Dendritic cell treated with granulocyte-macrophage colony-stimulating factor and Interleukin-4, amounts not matched to agents 40 ng/mL and 50 ng/mL, for 4 days (primary cell): ENCODE measurements around the gene GUCD1.
A peak's percentile ranks its signal among the peaks of the same experiment; 100 is the strongest.
"Not testable (repeated sequence)": the region's sequence is repeated elsewhere in the genome, so short reads cannot be mapped to it uniquely, and the experiment has no call there.

Source experiments
- H3K27ac Mint-ChIP-seq: one replicate; pipeline ENCODE4 v1.8.0; 2022; ENCODE audit warnings: mild to moderate bottlenecking, mixed read lengths
- H3K27me3 Mint-ChIP-seq: one replicate; pipeline ENCODE4 v1.8.0; 2022; ENCODE audit warnings: mild to moderate bottlenecking, mixed read lengths
- H3K36me3 Mint-ChIP-seq: one replicate; pipeline ENCODE4 v1.8.0; 2022; ENCODE audit warnings: low read depth, mixed read lengths
- H3K4me1 Mint-ChIP-seq: one replicate; pipeline ENCODE4 v1.8.0; 2022; ENCODE audit warnings: low read depth, mixed read lengths
- H3K4me3 Mint-ChIP-seq: one replicate; pipeline ENCODE4 v1.8.0; 2022; ENCODE audit warnings: mild to moderate bottlenecking, moderate library complexity, mixed read lengths
- H3K9me3 Mint-ChIP-seq: one replicate; pipeline ENCODE4 v1.8.0; 2022; ENCODE audit warnings: mixed read lengths
- intact Hi-C: fragments of 100-400 bp; cut with micrococcal nuclease; formaldehyde crosslinking; loops from one replicate; pipeline ENCODE4 v1.15.0; 2022

Gene GUCD1

GRCh38 chr22:24564376-24565058, 9.6 kb upstream of the GUCD1 start:
- peaks cover 18% of the 10 kb centered on the region for H3K4me1 Mint-ChIP-seq
- H3K36me3 Mint-ChIP-seq = peaks cover 75% of the 10 kb centered on the region
- no peaks in the 10 kb centered on the region for H3K9me3 Mint-ChIP-seq
- no peak overlapping the region for H3K4me3 Mint-ChIP-seq
- no peak overlapping the region for H3K27ac Mint-ChIP-seq
- intact Hi-C loops = no loop called here
- no peaks in the 10 kb centered on the region for H3K27me3 Mint-ChIP-seq

DNA sequence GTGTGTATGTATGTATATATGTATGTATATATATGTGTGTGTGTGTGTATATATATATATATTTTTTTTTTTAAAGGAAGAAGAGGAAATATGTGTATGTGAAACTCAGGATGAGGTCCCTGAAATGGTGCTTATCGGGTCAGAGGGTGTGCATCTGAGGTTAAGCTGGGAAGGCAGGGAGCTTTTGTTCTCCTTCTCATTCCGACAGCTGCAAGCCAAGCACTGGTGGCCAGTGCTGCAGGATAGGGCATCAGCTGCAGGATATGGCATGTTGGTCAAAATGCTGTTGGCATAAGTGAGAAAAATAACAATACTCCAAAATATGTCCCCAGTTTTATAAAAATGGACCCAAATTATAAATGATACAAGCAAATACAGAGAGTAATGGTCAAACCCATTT, 8.3 kb upstream of the GUCD1 start:
- H3K9me3 Mint-ChIP-seq = no peaks in the 10 kb centered on the region
- intact Hi-C loops = no loop called here
- H3K4me3 Mint-ChIP-seq = no peak overlapping the region
- H3K4me1 Mint-ChIP-seq = peaks cover 26% of the 10 kb centered on the region
- H3K27ac Mint-ChIP-seq = no peak overlapping the region
- peaks cover 78% of the 10 kb centered on the region for H3K36me3 Mint-ChIP-seq
- H3K27me3 Mint-ChIP-seq = no peaks in the 10 kb centered on the region

DNA sequence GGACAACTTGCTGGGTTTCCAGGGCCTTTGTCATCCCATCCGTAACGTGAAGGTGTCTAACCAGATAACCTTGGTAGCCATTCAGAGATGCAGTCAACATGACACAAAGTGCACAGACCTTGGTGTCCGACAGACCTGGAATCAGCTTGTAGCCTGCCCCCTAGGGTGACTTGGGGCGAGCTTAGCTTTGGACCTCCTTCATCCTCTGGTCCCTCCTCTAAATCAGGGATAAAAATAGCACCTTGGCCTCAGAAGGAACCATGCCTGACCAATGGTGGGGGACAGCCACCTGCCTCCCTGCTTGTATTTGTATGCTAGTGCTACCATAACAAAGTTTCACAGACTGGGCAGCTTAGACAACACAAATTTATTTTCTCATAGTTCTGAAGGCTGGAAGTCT, 4.5 kb upstream of the GUCD1 start:
- Mint-ChIP-seq H3K36me3 (peaks cover 71% of the 10 kb centered on the region), H3K27me3 (no peaks in the 10 kb centered on the region), H3K4me3 (no peak overlapping the region), H3K4me1 (peaks cover 38% of the 10 kb centered on the region), H3K9me3 (no peaks in the 10 kb centered on the region), H3K27ac (no peak overlapping the region)
- intact Hi-C loops = no loop called here

- Mint-ChIP-seq H3K4me3 (peak within 1 kb of the TSS; percentile 94), H3K4me1 (peaks cover 63% of the 10 kb centered on the region), H3K9me3 (no peaks in the 10 kb centered on the region), H3K27me3 (no peaks in the 10 kb centered on the region), H3K27ac (peak within 1 kb of the TSS; percentile 93), H3K36me3 (peaks cover 66% of the 10 kb centered on the region)
- intact Hi-C loops = no loop called here
These were observed 464 bp upstream of the GUCD1 start, which contains the start of gene SNRPD3 for GRCh38 chr22:24555165-24556039. TSS of gene SNRPD3 (plus strand) at chr22:24555999. CDS start at chr22:24557675, 1,676 bp downstream.

- Mint-ChIP-seq H3K36me3 (peaks cover 69% of the 10 kb centered on the region), H3K4me3 (peak overlapping the region; percentile 94), H3K4me1 (peaks cover 71% of the 10 kb centered on the region), H3K27ac (peak overlapping the region; percentile 93), H3K27me3 (no peaks in the 10 kb centered on the region), H3K9me3 (no peaks in the 10 kb centered on the region)
- intact Hi-C loops = no loop called here
These were observed 1.2 kb downstream of the GUCD1 start for GRCh38 chr22:24553597-24554312.

DNA sequence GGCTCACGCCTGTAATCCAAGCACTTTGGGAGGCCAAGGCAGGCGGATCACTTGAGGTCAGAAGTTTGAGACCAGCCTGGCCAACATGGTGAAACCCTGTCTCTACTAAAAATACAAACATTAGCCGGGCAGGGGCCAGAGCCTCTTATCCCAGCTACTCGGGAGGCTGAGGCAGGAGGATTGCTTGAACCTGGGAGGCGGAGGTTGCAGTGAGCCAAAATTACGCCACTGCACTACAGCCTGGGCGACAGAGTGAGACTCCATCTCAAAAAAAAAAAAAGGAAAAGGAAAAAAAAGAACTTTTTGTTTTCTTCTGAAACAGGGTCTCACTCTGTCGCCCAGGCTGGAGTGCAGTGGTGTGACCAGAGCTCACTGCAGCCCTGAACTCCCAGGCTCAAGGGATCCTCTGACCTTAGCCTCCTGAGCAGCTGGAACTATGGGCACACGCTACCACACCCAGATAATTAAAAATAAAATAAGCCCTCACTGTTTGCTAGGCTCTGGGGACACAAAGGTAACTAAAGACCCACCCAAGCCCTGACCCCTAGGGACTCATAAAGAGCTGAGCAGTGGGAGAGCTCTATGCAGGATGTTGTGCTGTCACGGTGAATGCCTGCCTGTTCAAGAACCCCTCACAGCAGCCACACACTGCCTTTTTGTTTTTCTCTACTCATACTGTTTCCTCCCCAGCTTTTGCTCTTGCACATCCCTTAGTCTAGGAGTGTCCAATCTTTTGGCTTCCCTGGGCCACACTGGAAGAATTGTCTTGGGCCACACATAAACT, 2.2 kb downstream of the GUCD1 start:
- H3K27me3 Mint-ChIP-seq, H3K9me3 Mint-ChIP-seq, H3K4me3 Mint-ChIP-seq, intact Hi-C loops: not testable (repeated sequence)
- peaks cover 69% of the 10 kb centered on the region for H3K36me3 Mint-ChIP-seq
- H3K27ac Mint-ChIP-seq = peak overlapping the region; percentile 93
- peaks cover 62% of the 10 kb centered on the region for H3K4me1 Mint-ChIP-seq

DNA sequence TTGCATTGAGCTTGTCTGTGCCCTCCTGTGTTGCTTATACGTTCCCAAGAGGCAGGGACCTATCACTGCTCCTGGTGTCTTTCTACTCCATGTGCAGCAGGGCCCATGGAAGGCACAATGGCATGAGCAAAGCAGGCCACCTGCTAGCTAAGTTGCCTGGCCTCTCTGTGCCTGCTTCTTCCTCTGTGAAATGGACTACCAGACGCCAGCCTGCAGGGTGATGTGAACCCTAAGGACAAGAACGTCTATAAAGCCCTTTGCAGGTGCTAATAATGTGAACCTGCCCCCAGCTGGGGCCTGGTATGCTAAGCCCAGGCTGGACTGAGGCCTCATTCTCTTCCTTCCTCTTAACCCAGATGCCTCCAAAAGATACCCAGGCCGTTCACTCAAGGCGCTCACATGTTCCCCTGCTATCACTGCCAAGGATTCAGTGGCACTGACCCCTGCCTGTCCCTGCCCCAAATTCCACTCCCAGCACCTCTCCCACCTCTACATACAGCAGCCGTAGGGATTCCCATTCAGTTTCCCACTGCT, 4.0 kb downstream of the GUCD1 start:
- no peaks in the 10 kb centered on the region for H3K27me3 Mint-ChIP-seq
- H3K9me3 Mint-ChIP-seq = no peaks in the 10 kb centered on the region
- peak overlapping the region; percentile 78 for H3K27ac Mint-ChIP-seq
- peak overlapping the region; percentile 14 for H3K4me3 Mint-ChIP-seq
- peaks cover 75% of the 10 kb centered on the region for H3K36me3 Mint-ChIP-seq
- intact Hi-C loops = no loop called here
- H3K4me1 Mint-ChIP-seq = peaks cover 47% of the 10 kb centered on the region

- intact Hi-C loops = no loop called here
- H3K27me3 Mint-ChIP-seq = no peaks in the 10 kb centered on the region
- peaks cover 47% of the 10 kb centered on the region for H3K4me1 Mint-ChIP-seq
- no peaks in the 10 kb centered on the region for H3K9me3 Mint-ChIP-seq
- peak overlapping the region; percentile 78 for H3K27ac Mint-ChIP-seq
- H3K4me3 Mint-ChIP-seq = no peak overlapping the region
- H3K36me3 Mint-ChIP-seq = peaks cover 75% of the 10 kb centered on the region
These were observed 4.7 kb downstream of the GUCD1 start for GRCh38 chr22:24550028-24550901.

- intact Hi-C loops = no loop called here
- Mint-ChIP-seq H3K27me3 (no peaks in the 10 kb centered on the region), H3K36me3 (peaks cover 82% of the 10 kb centered on the region), H3K9me3 (no peaks in the 10 kb centered on the region), H3K4me3 (no peak overlapping the region), H3K4me1 (peaks cover 48% of the 10 kb centered on the region), H3K27ac (no peak overlapping the region)
These were observed 6.1 kb downstream of the GUCD1 start for GRCh38 chr22:24548812-24549211.

- intact Hi-C loops = no loop called here
- Mint-ChIP-seq H3K4me1 (peaks cover 29% of the 10 kb centered on the region), H3K27me3 (no peaks in the 10 kb centered on the region), H3K36me3 (peaks cover 100% of the 10 kb centered on the region), H3K9me3 (no peaks in the 10 kb centered on the region), H3K27ac (no peak overlapping the region), H3K4me3 (no peak overlapping the region)
These were observed 11.2 kb downstream of the GUCD1 start for GRCh38 chr22:24543679-24544243.

GRCh38 chr22:24543185-24543601, 11.7 kb downstream of the GUCD1 start:
- Mint-ChIP-seq H3K9me3 (no peaks in the 10 kb centered on the region), H3K36me3 (peaks cover 100% of the 10 kb centered on the region), H3K27ac (no peak overlapping the region), H3K27me3 (no peaks in the 10 kb centered on the region), H3K4me1 (peaks cover 29% of the 10 kb centered on the region), H3K4me3 (no peak overlapping the region)
- intact Hi-C loops = no loop called here

- no peak overlapping the region for H3K27ac Mint-ChIP-seq
- H3K9me3 Mint-ChIP-seq = no peaks in the 10 kb centered on the region
- peaks cover 95% of the 10 kb centered on the region for H3K36me3 Mint-ChIP-seq
- H3K4me1 Mint-ChIP-seq = peaks cover 29% of the 10 kb centered on the region
- intact Hi-C loops = no loop called here
- no peaks in the 10 kb centered on the region for H3K27me3 Mint-ChIP-seq
- H3K4me3 Mint-ChIP-seq = no peak overlapping the region
These were observed 12.3 kb downstream of the GUCD1 start for GRCh38 chr22:24542641-24543040.
